Bronchial epithelial cell (primary cell): ENCODE data around the gene UBR3. TPM values are rescaled to one million over a fixed set of nuclear protein-coding genes. Genes with fewer than 3 reads are reported as not detected.
A peak's percentile ranks its signal among the peaks of the same experiment; 100 is the strongest.
"Not testable (repeated sequence)": the region's sequence is repeated elsewhere in the genome, so short reads cannot be mapped to it uniquely, and the experiment has no call there.

Experiments
- DNase-seq: peaks from one replicate; pipeline ENCODE4 v3.0.0-alpha.2; 2010; ENCODE audit warnings: low read depth
- FAIRE-seq: peaks from 2 replicates; lab custom pipeline; 2011; peaks lifted over from hg19 to GRCh38; lab: Jason Lieb, UNC
- H3K27me3 ChIP-seq: 2 replicates; pipeline ENCODE4 v1.5.1; 2011; ENCODE audit warnings: low read length; ENCODE audit not compliant: control insufficient read depth, insufficient read depth
- H3K36me3 ChIP-seq: 2 replicates; pipeline ENCODE4 v1.5.1; 2011; ENCODE audit warnings: low read length; ENCODE audit not compliant: control insufficient read depth, insufficient read depth
- H3K4me3 ChIP-seq: 2 replicates; pipeline ENCODE4 v1.5.1; 2011; ENCODE audit warnings: mild to moderate bottlenecking, low read depth, low read length, control low read depth
- CTCF ChIP-seq: IDR thresholded peaks from 2 replicates; pipeline ENCODE4 v1.5.1; 2011; ENCODE audit warnings: mild to moderate bottlenecking, moderate library complexity, low read length, control low read depth, inconsistent platforms; ENCODE audit not compliant: insufficient read depth, severe bottlenecking
- total RNA-seq: library from RNA; depleted of rRNA; stranded (reverse); fragments of >200 nt; gene quantifications from 2 replicates; pipeline ENCODE4 v1.2.1, GENCODE V29; 2014

Gene UBR3
- total RNA-seq, 1 donor from 2014 or later, result 18.4 TPM

GRCh38 chr2:169887120-169887519, 59.9 kb downstream of the UBR3 start:
- H3K27me3 ChIP-seq, result no peaks in the 10 kb centered on the region
- H3K4me3 ChIP-seq, result no peak overlapping the region
- no peak for DNase-seq
- no peaks in the 10 kb centered on the region for H3K36me3 ChIP-seq
- no peak for FAIRE-seq
- no peak for TF ChIP-seq CTCF

- Histone ChIP-seq H3K36me3 (peaks cover 1% of the 10 kb centered on the region), H3K27me3 (no peaks in the 10 kb centered on the region), H3K4me3 (no peak overlapping the region)
- FAIRE-seq, result no peak
- TF ChIP-seq CTCF, result no peak
- DNase-seq, result peak; percentile 91
Observed at GRCh38 chr2:169891593-169892298, 64.5 kb downstream of the UBR3 start.

GRCh38 chr2:169892951-169893350, 65.7 kb downstream of the UBR3 start:
- no peaks in the 10 kb centered on the region for H3K27me3 ChIP-seq
- no peak for TF ChIP-seq CTCF

GRCh38 chr2:169895294-169895985, 68.2 kb downstream of the UBR3 start:
- no peak for FAIRE-seq
- no peak overlapping the region for H3K4me3 ChIP-seq
- H3K36me3 ChIP-seq, result peaks cover 1% of the 10 kb centered on the region
- H3K27me3 ChIP-seq, result no peaks in the 10 kb centered on the region
- TF ChIP-seq CTCF, result no peak
- DNase-seq, result no peak

More at GRCh38 chr2:169892951-169893350, 65.7 kb downstream of the UBR3 start:
- no peak for DNase-seq
- no peak for FAIRE-seq
- H3K4me3 ChIP-seq, result no peak overlapping the region
- H3K36me3 ChIP-seq, result peaks cover 1% of the 10 kb centered on the region

GRCh38 chr2:169897834-169898233, 70.6 kb downstream of the UBR3 start:
- no peak overlapping the region for H3K4me3 ChIP-seq
- peak; percentile 10 for DNase-seq
- H3K36me3 ChIP-seq, result peaks cover 1% of the 10 kb centered on the region
- FAIRE-seq, result no peak
- no peak for TF ChIP-seq CTCF
- no peaks in the 10 kb centered on the region for H3K27me3 ChIP-seq

GRCh38 chr2:169900103-169900502, 72.8 kb downstream of the UBR3 start:
- not testable (repeated sequence) for H3K27me3 ChIP-seq, H3K36me3 ChIP-seq, FAIRE-seq, DNase-seq, H3K4me3 ChIP-seq
